MM.1S (cell line): ENCODE measurements around the gene CACNG7.

ENCODE experiments used
- EZH2phosphoT487 ChIP-seq: fragments of 300-600 bp; sonication (generic); IDR thresholded peaks from 2 replicates; pipeline ENCODE4 v1.6.1; 2018; ENCODE audit warnings: antibody characterized with exemption, low read length
- TF ChIP-seq, protein P1 (sequence below): fragments of 300-600 bp; sonication (generic); IDR thresholded peaks from 2 replicates; pipeline ENCODE4 v1.5.1; 2016; ENCODE audit warnings: antibody characterized with exemption, low read length, mixed read lengths

DNA sequence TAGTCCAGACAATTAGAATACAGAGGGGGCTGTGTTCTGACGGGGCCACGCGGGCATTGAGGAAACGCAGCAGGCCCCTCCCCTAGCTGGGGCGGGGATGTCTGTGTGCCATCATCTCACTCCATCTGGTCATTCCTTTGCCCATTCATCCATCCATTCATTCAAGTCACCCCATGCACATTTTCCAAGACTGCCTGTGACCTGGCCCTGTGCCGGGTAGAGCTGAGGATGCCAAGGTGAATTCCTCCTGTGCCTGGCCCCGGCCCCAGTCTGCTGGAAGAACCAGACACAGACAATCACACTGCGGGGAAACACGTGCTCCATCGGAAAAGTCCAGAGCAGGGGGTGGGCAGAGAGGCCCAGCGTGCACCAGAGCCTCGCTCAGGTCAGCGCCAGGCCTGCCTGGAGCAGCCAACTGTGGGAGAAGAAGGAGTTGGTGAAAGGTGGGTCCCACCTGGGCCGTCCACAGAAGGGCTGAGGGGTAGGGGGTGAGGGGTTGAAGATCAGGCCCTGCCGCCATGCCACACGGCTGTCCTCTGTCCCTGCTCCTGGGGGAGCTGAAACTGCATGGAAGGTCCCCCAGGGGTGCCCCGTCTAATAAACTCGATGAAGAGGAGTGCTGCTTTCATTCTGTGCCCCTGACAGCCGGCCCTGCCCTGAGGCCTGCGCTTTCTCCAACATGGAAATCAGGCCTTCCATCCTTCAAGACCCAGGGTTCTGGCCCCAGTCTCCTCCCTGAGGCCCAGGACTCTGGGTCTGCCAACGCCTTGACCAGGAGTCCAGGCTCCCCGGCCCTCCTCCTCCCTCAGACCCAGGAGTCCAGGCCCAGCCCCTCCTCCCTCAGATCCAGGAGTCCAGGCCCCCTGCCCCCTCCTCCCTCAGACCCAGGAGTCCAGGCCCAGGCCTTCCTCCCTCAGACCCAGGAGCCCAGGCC lies 80.8 kb downstream of the CACNG7 start:
- TF ChIP-seq, protein P1, sequence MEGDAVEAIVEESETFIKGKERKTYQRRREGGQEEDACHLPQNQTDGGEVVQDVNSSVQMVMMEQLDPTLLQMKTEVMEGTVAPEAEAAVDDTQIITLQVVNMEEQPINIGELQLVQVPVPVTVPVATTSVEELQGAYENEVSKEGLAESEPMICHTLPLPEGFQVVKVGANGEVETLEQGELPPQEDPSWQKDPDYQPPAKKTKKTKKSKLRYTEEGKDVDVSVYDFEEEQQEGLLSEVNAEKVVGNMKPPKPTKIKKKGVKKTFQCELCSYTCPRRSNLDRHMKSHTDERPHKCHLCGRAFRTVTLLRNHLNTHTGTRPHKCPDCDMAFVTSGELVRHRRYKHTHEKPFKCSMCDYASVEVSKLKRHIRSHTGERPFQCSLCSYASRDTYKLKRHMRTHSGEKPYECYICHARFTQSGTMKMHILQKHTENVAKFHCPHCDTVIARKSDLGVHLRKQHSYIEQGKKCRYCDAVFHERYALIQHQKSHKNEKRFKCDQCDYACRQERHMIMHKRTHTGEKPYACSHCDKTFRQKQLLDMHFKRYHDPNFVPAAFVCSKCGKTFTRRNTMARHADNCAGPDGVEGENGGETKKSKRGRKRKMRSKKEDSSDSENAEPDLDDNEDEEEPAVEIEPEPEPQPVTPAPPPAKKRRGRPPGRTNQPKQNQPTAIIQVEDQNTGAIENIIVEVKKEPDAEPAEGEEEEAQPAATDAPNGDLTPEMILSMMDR: no peak
- TF ChIP-seq EZH2phosphoT487: no peak
